Lung (tissue), 12 donors: Measurements from ENCODE around the gene TFDP2. TPM values are rescaled to one million over a fixed set of nuclear protein-coding genes. Genes with fewer than 3 reads are reported as not detected.

Source experiments
- ATAC-seq: fragments of 200-7000 bp; cut with Tn5 transposase; one replicate; pipeline ENCODE4 v1.9.1; 2020; ENCODE audit warnings: moderate number of reproducible peaks; ENCODE audit not compliant: insufficient read depth, low FRiP score
- DNase-seq, 3 donors: peaks; one replicate each; pipeline ENCODE4 v3.0.0-alpha.2; 2013 to 2017
- H3K27ac ChIP-seq, 2 donors: one replicate each; pipeline ENCODE4 v1.5.1; 2013; ENCODE audit warnings: mild to moderate bottlenecking in 2 of 2, moderate library complexity in 2 of 2, control low read depth in 1 of 2, inconsistent platforms in 1 of 2, low read depth in 1 of 2, low read length in 1 of 2
- H3K27me3 ChIP-seq, 3 donors: one replicate each; pipeline ENCODE4 v1.5.1; 2013; ENCODE audit warnings: low read length in 2 of 3; ENCODE audit not compliant: control insufficient read depth in 3 of 3, insufficient read depth in 3 of 3
- H3K36me3 ChIP-seq, 4 donors: one replicate each; pipeline ENCODE4 v1.5.1; 2013; ENCODE audit warnings: low read length in 4 of 4, mild to moderate bottlenecking in 1 of 4, moderate library complexity in 1 of 4; ENCODE audit not compliant: control insufficient read depth in 4 of 4, insufficient read depth in 4 of 4
- H3K4me1 ChIP-seq, 5 donors: one replicate each; pipeline ENCODE4 v1.5.1; 2013; ENCODE audit warnings: low read length in 5 of 5, mild to moderate bottlenecking in 2 of 5, moderate library complexity in 1 of 5; ENCODE audit not compliant: control insufficient read depth in 5 of 5, insufficient read depth in 5 of 5
- H3K4me3 ChIP-seq: one replicate; pipeline ENCODE4 v1.5.1; 2013; ENCODE audit warnings: mild to moderate bottlenecking, control low read depth, moderate library complexity
- H3K9ac ChIP-seq, 2 donors: one replicate each; pipeline ENCODE4 v1.5.1; 2013; ENCODE audit warnings: low read length in 2 of 2, control low read depth in 1 of 2; ENCODE audit not compliant: insufficient read depth in 1 of 2
- H3K9me3 ChIP-seq, 4 donors: one replicate each; pipeline ENCODE4 v1.5.1; 2013; ENCODE audit warnings: low read length in 3 of 4, mild to moderate bottlenecking in 1 of 4, moderate library complexity in 1 of 4; ENCODE audit not compliant: control insufficient read depth in 4 of 4, insufficient read depth in 3 of 4
- WGBS, 2 donors: extraction: QIAGEN DNeasy Blood & Tissue Kit; methylation state at CpG; one replicate each; pipeline ENCODE4 v1.1.7; 2013; 5-methylcytosine and 5-hydroxymethylcytosine counted together
- polyA plus RNA-seq, 2 donors: library from polyadenylated mRNA; stranded (reverse); fragments of 200-250 nt; gene quantifications; one replicate each; pipeline ENCODE4 v1.2.1, GENCODE V29; 2013
- total RNA-seq, 2 donors: library from RNA; depleted of rRNA in 1 of 2; stranded (reverse); fragments of >200 nt in 1 of 2; gene quantifications; one replicate each; pipeline ENCODE4 v1.2.1, GENCODE V29; 2014 to 2021
- TF ChIP-seq, protein P1 (sequence below): IDR thresholded peaks from 2 replicates; pipeline ENCODE4 v1.5.1; 2012; ENCODE audit warnings: mild to moderate bottlenecking; ENCODE audit errors: control extremely low read depth, extremely low read depth
- donor health status: control.
- donor health status: control.
- donor health status: Bipolar disorder and iron deficiency.
- donor health status: healthy.
- donor health status: DM: yes; HTN: yes; CAD: no.

The TFDP2 gene
- total and polyA plus RNA-seq, 4 donors = 8.4 to 94.0 (median 17.0) TPM

DNA sequence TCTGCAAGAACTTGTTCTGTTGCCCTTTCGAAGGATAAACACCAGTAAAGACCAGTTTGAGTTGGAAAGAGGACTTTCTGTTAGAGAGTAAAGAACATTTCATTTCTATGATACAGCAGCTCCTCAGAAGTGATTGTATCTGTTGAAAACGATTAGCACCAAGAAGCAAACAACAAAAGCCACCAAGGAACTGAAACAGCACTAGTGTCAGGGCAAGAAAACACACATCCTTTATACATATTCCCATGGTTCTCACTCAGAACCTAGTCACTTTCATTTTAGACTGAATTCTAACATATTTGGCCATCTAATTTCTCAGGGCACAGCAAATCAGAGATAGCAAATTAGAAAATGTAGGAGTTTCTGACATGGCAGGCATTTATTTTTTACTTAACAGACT, 156.8 kb downstream of the TFDP2 start:
- WGBS, 2 donors = 71 to 83% methylated on average over 2 of the region's 2 CpGs
- Histone ChIP-seq H3K9ac (no peak overlapping the region), H3K27ac (no peak overlapping the region)

DNA sequence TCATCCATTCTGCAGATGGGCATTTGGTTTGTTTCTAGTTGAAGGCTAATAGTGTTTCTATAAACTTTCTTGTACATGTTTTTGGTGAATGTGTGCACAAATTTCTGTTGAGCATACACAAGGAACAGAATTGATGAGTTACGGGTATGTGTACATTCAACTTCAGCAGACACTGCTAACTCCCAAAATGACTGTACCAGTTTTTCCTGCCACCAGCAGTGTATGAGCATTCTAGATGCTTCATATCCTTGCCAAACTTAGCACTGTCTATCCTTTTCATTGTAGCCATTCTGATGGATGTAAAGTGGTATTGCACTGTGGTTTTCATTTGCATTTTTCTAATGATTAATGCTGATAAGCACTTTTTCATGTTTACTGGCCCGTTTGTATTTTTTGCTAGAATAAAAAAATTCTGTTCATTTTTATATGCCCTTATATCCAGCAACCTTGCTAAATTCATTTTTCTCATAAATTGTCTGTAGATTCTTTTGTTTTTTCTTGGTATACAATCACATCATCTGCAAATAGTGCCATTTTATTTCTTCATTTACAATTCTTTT, 162.7 kb downstream of the TFDP2 start:
- Histone ChIP-seq H3K27ac (no peak overlapping the region), H3K27me3 (no peaks in the 10 kb centered on the region), H3K9ac (no peak overlapping the region), H3K36me3 (peaks cover 0 to 2% (median under 1%) of the 10 kb centered on the region in 4 donors), H3K4me1 (no peaks in the 10 kb centered on the region), H3K9me3 (no peaks in the 10 kb centered on the region), H3K4me3 (no peak overlapping the region)
- TF ChIP-seq, protein P1, sequence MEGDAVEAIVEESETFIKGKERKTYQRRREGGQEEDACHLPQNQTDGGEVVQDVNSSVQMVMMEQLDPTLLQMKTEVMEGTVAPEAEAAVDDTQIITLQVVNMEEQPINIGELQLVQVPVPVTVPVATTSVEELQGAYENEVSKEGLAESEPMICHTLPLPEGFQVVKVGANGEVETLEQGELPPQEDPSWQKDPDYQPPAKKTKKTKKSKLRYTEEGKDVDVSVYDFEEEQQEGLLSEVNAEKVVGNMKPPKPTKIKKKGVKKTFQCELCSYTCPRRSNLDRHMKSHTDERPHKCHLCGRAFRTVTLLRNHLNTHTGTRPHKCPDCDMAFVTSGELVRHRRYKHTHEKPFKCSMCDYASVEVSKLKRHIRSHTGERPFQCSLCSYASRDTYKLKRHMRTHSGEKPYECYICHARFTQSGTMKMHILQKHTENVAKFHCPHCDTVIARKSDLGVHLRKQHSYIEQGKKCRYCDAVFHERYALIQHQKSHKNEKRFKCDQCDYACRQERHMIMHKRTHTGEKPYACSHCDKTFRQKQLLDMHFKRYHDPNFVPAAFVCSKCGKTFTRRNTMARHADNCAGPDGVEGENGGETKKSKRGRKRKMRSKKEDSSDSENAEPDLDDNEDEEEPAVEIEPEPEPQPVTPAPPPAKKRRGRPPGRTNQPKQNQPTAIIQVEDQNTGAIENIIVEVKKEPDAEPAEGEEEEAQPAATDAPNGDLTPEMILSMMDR = no peak
- DNase-seq (no peak), ATAC-seq (no peak)
- 83 to 88% methylated on average over 2 of the region's 2 CpGs for WGBS, 2 donors

More for the DNA sequence above, 156.8 kb downstream of the TFDP2 start:
- peaks cover 0 to 2% (median under 1%) of the 10 kb centered on the region in 4 donors for H3K36me3 ChIP-seq
- DNase-seq (no peak), ATAC-seq (no peak)
- H3K4me1 ChIP-seq = peaks cover 0 to 3% (median 0%) of the 10 kb centered on the region in 5 donors
- H3K4me3 ChIP-seq = no peak overlapping the region
- no peaks in the 10 kb centered on the region for H3K9me3 ChIP-seq
- H3K27me3 ChIP-seq = no peaks in the 10 kb centered on the region
- TF ChIP-seq, protein P1 = no peak

DNA sequence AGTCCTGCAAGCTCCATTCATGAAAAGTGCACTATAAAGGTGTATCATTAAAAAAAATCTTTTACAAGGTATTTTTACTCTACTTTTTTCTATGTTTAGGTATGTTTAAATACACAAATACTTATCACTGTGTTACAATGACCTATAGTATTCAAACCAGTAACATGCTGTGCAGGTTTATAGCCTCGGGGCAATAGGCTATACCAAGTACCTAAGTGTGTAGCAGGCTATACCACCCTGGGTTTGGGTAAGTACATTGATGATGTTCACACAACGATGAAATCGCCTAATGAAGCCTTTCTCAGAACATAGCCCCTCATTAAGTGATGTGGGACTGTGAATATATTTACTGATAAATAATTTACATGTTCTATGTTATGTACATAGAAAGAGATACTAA, 168.3 kb downstream of the TFDP2 start:
- no peak overlapping the region for H3K27ac ChIP-seq
- no peaks in the 10 kb centered on the region for H3K4me1 ChIP-seq
- H3K4me3 ChIP-seq = no peak overlapping the region
- H3K27me3 ChIP-seq = no peaks in the 10 kb centered on the region
- TF ChIP-seq, protein P1 = no peak
- no peak overlapping the region for H3K9ac ChIP-seq
- ATAC-seq (no peak), DNase-seq (no peak)
- 95 to 97% methylated on average over 3 of the region's 3 CpGs for whole genome bisulfite sequencing, 2 donors
- H3K9me3 ChIP-seq = no peaks in the 10 kb centered on the region
- peaks cover 0 to 13% (median 4%) of the 10 kb centered on the region in 4 donors for H3K36me3 ChIP-seq
